ENCODE data around the gene CHRNA1.
A peak's percentile ranks its signal among the peaks of the same experiment; 100 is the strongest.

GRCh38 chr2:174748948-174749347 is 15.3 kb downstream of the CHRNA1 start:
- TF ChIP-seq CTCF (IDR thresholded peaks at IDR 0.05) (peak; percentile 70 to 76 (median 72)), POLR2A (IDR thresholded peaks at IDR 0.05) (no peak), POLR2AphosphoS5 (IDR thresholded peaks at IDR 0.05) (no peak)
